Karpas-422 (cell line): ENCODE results near the gene DCAF7. TPM values are rescaled to one million over a fixed set of nuclear protein-coding genes. Genes with fewer than 3 reads are reported as not detected.
A peak's percentile ranks its signal among the peaks of the same experiment; 100 is the strongest.

ENCODE experiments used
- DNase-seq: peaks from one replicate; pipeline ENCODE4 v3.0.0-alpha.2; 2015
- H2AFZ ChIP-seq: fragments of 200-600 bp; sonication (generic); 2 replicates; pipeline ENCODE4 v1.6.1; 2014; ENCODE audit warnings: antibody characterized with exemption, low read length, mixed read lengths
- H3K27ac ChIP-seq: fragments of 200-600 bp; sonication (generic); 2 replicates; pipeline ENCODE4 v1.5.1; 2014; ENCODE audit warnings: mild to moderate bottlenecking, low read length, moderate library complexity
- H3K27me3 ChIP-seq: fragments of 200-600 bp; sonication (generic); 2 replicates; pipeline ENCODE4 v1.6.1; 2014; ENCODE audit warnings: low read length, mixed read lengths
- H3K36me3 ChIP-seq: fragments of 200-600 bp; sonication (generic); 2 replicates; pipeline ENCODE4 v1.6.1; 2014; ENCODE audit warnings: low read length, mixed read lengths; ENCODE audit not compliant: insufficient read depth
- H3K4me1 ChIP-seq: fragments of 200-600 bp; sonication (generic); 2 replicates; pipeline ENCODE4 v1.6.1; 2014; ENCODE audit warnings: mild to moderate bottlenecking, low read length, mixed read lengths
- H3K4me2 ChIP-seq: fragments of 200-600 bp; sonication (generic); 2 replicates; pipeline ENCODE4 v1.6.1; 2014; ENCODE audit warnings: low read length, low read depth, mild to moderate bottlenecking; ENCODE audit not compliant: poor library complexity, severe bottlenecking
- H3K4me3 ChIP-seq: fragments of 200-600 bp; sonication (generic); 2 replicates; pipeline ENCODE4 v1.5.1; 2014; ENCODE audit warnings: mild to moderate bottlenecking, antibody characterized with exemption, low read length, mixed read lengths
- H3K79me2 ChIP-seq: fragments of 200-600 bp; sonication (generic); 2 replicates; pipeline ENCODE4 v1.6.1; 2014; ENCODE audit warnings: mild to moderate bottlenecking, low read length, mixed read lengths
- H3K9ac ChIP-seq: fragments of 200-600 bp; sonication (generic); 2 replicates; pipeline ENCODE4 v1.6.0; 2014; ENCODE audit warnings: low read length
- H3K9me2 ChIP-seq: fragments of 200-600 bp; sonication (generic), shearing (Covaris generic); replicated peaks from 2 replicates; pipeline ENCODE4 v1.6.0; 2014; ENCODE audit warnings: mild to moderate bottlenecking, low read length, moderate library complexity; ENCODE audit not compliant: insufficient read depth
- H3K9me3 ChIP-seq: fragments of 300-700, 200-600 bp; sonication (generic); 2 replicates; pipeline ENCODE4 v1.6.1; 2014; ENCODE audit warnings: low read length, mixed read lengths
- H4K20me1 ChIP-seq: fragments of 200-600 bp; sonication (generic); 2 replicates; pipeline ENCODE4 v1.6.1; 2014; ENCODE audit warnings: mild to moderate bottlenecking, antibody characterized with exemption, low read length, low read depth; ENCODE audit not compliant: insufficient read depth
- total RNA-seq: library from RNA; depleted of rRNA; stranded (reverse); fragments of >200 nt; shearing (Covaris generic); gene quantifications from 2 replicates; pipeline ENCODE4 v1.2.3, GENCODE V29; 2014; ENCODE audit warnings: low replicate concordance

The DCAF7 gene
- total RNA-seq, 1 experiment from 2014 or later, result 72.3 TPM

GRCh38 chr17:63512896-63513644, 37.2 kb upstream of the DCAF7 start:
- DNase-seq, result no peak
- Histone ChIP-seq H3K4me2 (peak overlapping the region; percentile 73), H3K79me2 (no peaks in the 10 kb centered on the region), H2AFZ (no peak overlapping the region), H3K9me2 (no peaks in the 10 kb centered on the region), H3K27ac (no peak overlapping the region), H3K9ac (no peak overlapping the region; the same call in 1 of the 2 replicates), H3K4me1 (peaks cover 51% of the 10 kb centered on the region), H3K36me3 (no peaks in the 10 kb centered on the region), H3K27me3 (no peaks in the 10 kb centered on the region), H4K20me1 (no peaks in the 10 kb centered on the region), H3K4me3 (no peak overlapping the region), H3K9me3 (no peaks in the 10 kb centered on the region)

GRCh38 chr17:63514477-63514876, 35.8 kb upstream of the DCAF7 start:
- no peaks in the 10 kb centered on the region for H3K79me2 ChIP-seq
- H4K20me1 ChIP-seq, result no peaks in the 10 kb centered on the region
- H3K4me2 ChIP-seq, result peak overlapping the region; percentile 73
- peak; percentile 68 for DNase-seq
- H2AFZ ChIP-seq, result peak overlapping the region; percentile 21; the same call in 1 of the 2 replicates
- H3K4me3 ChIP-seq, result peak overlapping the region; percentile 60
- no peaks in the 10 kb centered on the region for H3K9me2 ChIP-seq
- no peaks in the 10 kb centered on the region for H3K36me3 ChIP-seq
- peaks cover 65% of the 10 kb centered on the region for H3K4me1 ChIP-seq
- H3K27me3 ChIP-seq, result no peaks in the 10 kb centered on the region
- peak overlapping the region; percentile 56 for H3K9ac ChIP-seq
- peak overlapping the region; percentile 88 for H3K27ac ChIP-seq
- no peaks in the 10 kb centered on the region for H3K9me3 ChIP-seq

GRCh38 chr17:63514974-63515373, 35.3 kb upstream of the DCAF7 start:
- Histone ChIP-seq H3K4me1 (peaks cover 70% of the 10 kb centered on the region), H3K36me3 (no peaks in the 10 kb centered on the region), H2AFZ (peak overlapping the region; percentile 21; the same call in 1 of the 2 replicates), H3K9ac (peak overlapping the region; percentile 56), H3K27me3 (no peaks in the 10 kb centered on the region), H4K20me1 (no peaks in the 10 kb centered on the region), H3K79me2 (no peaks in the 10 kb centered on the region), H3K4me2 (peak overlapping the region; percentile 73), H3K27ac (peak overlapping the region; percentile 88), H3K9me3 (no peaks in the 10 kb centered on the region), H3K4me3 (peak overlapping the region; percentile 60), H3K9me2 (no peaks in the 10 kb centered on the region)
- DNase-seq, result peak; percentile 81

- no peaks in the 10 kb centered on the region for H3K79me2 ChIP-seq
- no peaks in the 10 kb centered on the region for H4K20me1 ChIP-seq
- peak overlapping the region; percentile 60 for H3K4me3 ChIP-seq
Observed at GRCh38 chr17:63515426-63515825, 34.9 kb upstream of the DCAF7 start.

GRCh38 chr17:63516910-63517824, 33.1 kb upstream of the DCAF7 start:
- Histone ChIP-seq H3K4me1 (peaks cover 81% of the 10 kb centered on the region), H3K9ac (no peak overlapping the region), H3K36me3 (no peaks in the 10 kb centered on the region), H3K27ac (no peak overlapping the region; the same call in 1 of the 2 replicates), H3K4me3 (no peak overlapping the region), H3K9me2 (no peaks in the 10 kb centered on the region), H3K27me3 (no peaks in the 10 kb centered on the region), H2AFZ (no peak overlapping the region), H3K9me3 (no peaks in the 10 kb centered on the region), H3K4me2 (no peak overlapping the region), H3K79me2 (no peaks in the 10 kb centered on the region), H4K20me1 (no peaks in the 10 kb centered on the region)
- no peak for DNase-seq

More at GRCh38 chr17:63515426-63515825, 34.9 kb upstream of the DCAF7 start:
- peak overlapping the region; percentile 88 for H3K27ac ChIP-seq
- peak overlapping the region; percentile 73 for H3K4me2 ChIP-seq
- H3K4me1 ChIP-seq, result peaks cover 75% of the 10 kb centered on the region
- peak overlapping the region; percentile 56 for H3K9ac ChIP-seq
- no peaks in the 10 kb centered on the region for H3K9me2 ChIP-seq
- H3K27me3 ChIP-seq, result no peaks in the 10 kb centered on the region
- no peaks in the 10 kb centered on the region for H3K9me3 ChIP-seq
- H2AFZ ChIP-seq, result peak overlapping the region; percentile 21; the same call in 1 of the 2 replicates
- no peaks in the 10 kb centered on the region for H3K36me3 ChIP-seq
- DNase-seq, result peak; percentile 82

- H3K36me3 ChIP-seq, result no peaks in the 10 kb centered on the region
- no peak overlapping the region; the same call in 1 of the 2 replicates for H3K27ac ChIP-seq
- H3K4me1 ChIP-seq, result peaks cover 77% of the 10 kb centered on the region
- no peak for DNase-seq
- no peaks in the 10 kb centered on the region for H3K9me3 ChIP-seq
- no peaks in the 10 kb centered on the region for H3K9me2 ChIP-seq
- no peak overlapping the region for H3K9ac ChIP-seq
- H2AFZ ChIP-seq, result no peak overlapping the region
- H3K79me2 ChIP-seq, result no peaks in the 10 kb centered on the region
- H3K27me3 ChIP-seq, result no peaks in the 10 kb centered on the region
- no peak overlapping the region for H3K4me3 ChIP-seq
- no peak overlapping the region for H3K4me2 ChIP-seq
- no peaks in the 10 kb centered on the region for H4K20me1 ChIP-seq
Observed at GRCh38 chr17:63517825-63518534, 32.3 kb upstream of the DCAF7 start.

- no peaks in the 10 kb centered on the region for H4K20me1 ChIP-seq
- no peak overlapping the region for H3K4me2 ChIP-seq
- DNase-seq, result no peak
- no peaks in the 10 kb centered on the region for H3K27me3 ChIP-seq
- no peaks in the 10 kb centered on the region for H3K36me3 ChIP-seq
- H3K27ac ChIP-seq, result no peak overlapping the region
- H2AFZ ChIP-seq, result no peak overlapping the region
- no peaks in the 10 kb centered on the region for H3K9me2 ChIP-seq
- H3K4me3 ChIP-seq, result no peak overlapping the region
- H3K9me3 ChIP-seq, result no peaks in the 10 kb centered on the region
- H3K4me1 ChIP-seq, result peaks cover 66% of the 10 kb centered on the region
- H3K79me2 ChIP-seq, result no peaks in the 10 kb centered on the region
- H3K9ac ChIP-seq, result no peak overlapping the region
Observed at GRCh38 chr17:63519116-63519881, 31.0 kb upstream of the DCAF7 start.
